B cell (primary cell): ENCODE data around the gene TKT. TPM values are rescaled to one million over a fixed set of nuclear protein-coding genes. Genes with fewer than 3 reads are reported as not detected.
A peak's percentile ranks its signal among the peaks of the same experiment; 100 is the strongest.

Experiments
- ATAC-seq: fragments of 200-7000 bp; cut with Tn5 transposase; one replicate; pipeline ENCODE4 v1.10.0; 2021; ENCODE audit warnings: low read depth, mild to moderate bottlenecking, moderate number of reproducible peaks, moderate library complexity
- CTCF ChIA-PET: fragments of 350-600 bp; sonication (Branson Sonifier 250); formaldehyde crosslinking; loops from one replicate; lab custom pipeline; 2021; ENCODE audit warnings: antibody characterized with exemption, inconsistent platforms; lab: Charles Lee
- POLR2A ChIA-PET: fragments of 350-600 bp; sonication (Branson Sonifier 250); formaldehyde crosslinking; loops from one replicate; lab custom pipeline; 2021; ENCODE audit warnings: antibody characterized with exemption; lab: Charles Lee
- DNase-seq: peaks from one replicate; pipeline ENCODE4 v3.0.0; 2013
- H2AFZ ChIP-seq: 2 replicates; pipeline ENCODE4 v1.6.1; 2012; ENCODE audit warnings: mild to moderate bottlenecking, low read depth, low read length; ENCODE audit not compliant: insufficient read depth, poor library complexity, severe bottlenecking
- H3K27ac ChIP-seq, 2 donors: 1 replicate in 1 of 2; 2 replicates in 1 of 2; pipeline ENCODE4 v1.5.1; 2012 to 2013; ENCODE audit warnings: low read length in 2 of 2, mild to moderate bottlenecking in 2 of 2, moderate library complexity in 1 of 2
- H3K27me3 ChIP-seq, 4 experiments: fragments of 200-600 bp in 1 of 4; sonication (generic) in 1 of 4; replicated peaks in 1 of 4; 1 replicate in 2 of 4; 2 replicates in 2 of 4; pipeline versions ENCODE4 v1.6.1 to v1.7.0; 2013 to 2016; ENCODE audit warnings: low read length in 3 of 4, mild to moderate bottlenecking in 2 of 4, mixed read lengths in 1 of 4, moderate library complexity in 1 of 4; ENCODE audit not compliant: insufficient read depth in 4 of 4, control insufficient read depth in 3 of 4; ENCODE audit errors: control extremely low read depth in 1 of 4
- H3K36me3 ChIP-seq, 2 experiments: replicated peaks in 1 of 2; 1 replicate in 1 of 2; 2 replicates in 1 of 2; pipeline versions ENCODE4 v1.6.1 to v1.7.1; 2013; ENCODE audit warnings: low read length in 1 of 2; ENCODE audit not compliant: insufficient read depth in 2 of 2, control insufficient read depth in 1 of 2; ENCODE audit errors: control extremely low read depth in 1 of 2, extremely low read depth in 1 of 2
- H3K4me1 ChIP-seq, 2 donors: fragments of 200-600 bp in 1 of 2; sonication (generic) in 1 of 2; 1 replicate in 1 of 2; 2 replicates in 1 of 2; pipeline versions ENCODE4 v1.5.1 to v1.6.1; 2013 to 2017; ENCODE audit warnings: low read length in 2 of 2; ENCODE audit not compliant: control insufficient read depth in 2 of 2, insufficient read depth in 2 of 2
- H3K4me2 ChIP-seq: replicated peaks from 2 replicates; pipeline ENCODE3; 2012; ENCODE audit warnings: mild to moderate bottlenecking, low read depth, low read length; ENCODE audit not compliant: poor library complexity, severe bottlenecking
- H3K4me3 ChIP-seq, 5 experiments: fragments of 200-600 bp in 1 of 5; sonication (generic) in 1 of 5; 1 replicate in 3 of 5; 2 replicates in 2 of 5; pipeline versions ENCODE4 v1.5.1 to v1.7.0; 2011 to 2016; ENCODE audit warnings: low read length in 4 of 5, mild to moderate bottlenecking in 4 of 5, low read depth in 2 of 5, control low read depth in 1 of 5, moderate library complexity in 1 of 5; ENCODE audit not compliant: insufficient read depth in 1 of 5; ENCODE audit errors: control extremely low read depth in 1 of 5, extremely low read depth in 1 of 5
- H3K79me2 ChIP-seq: fragments of 200-600 bp; sonication (generic); one replicate; pipeline ENCODE4 v1.6.0; 2016; ENCODE audit warnings: low read length; ENCODE audit not compliant: control insufficient read depth, insufficient read depth
- H3K9ac ChIP-seq: fragments of 200-600 bp; sonication (generic); 2 replicates; pipeline ENCODE4 v1.6.1; 2017; ENCODE audit warnings: mild to moderate bottlenecking, low read length, moderate library complexity
- H3K9me3 ChIP-seq, 3 donors: one replicate each; pipeline versions ENCODE4 v1.6.1 to v1.7.1; 2013; ENCODE audit warnings: low read length in 2 of 3; ENCODE audit not compliant: control insufficient read depth in 2 of 3, insufficient read depth in 1 of 3; ENCODE audit errors: control extremely low read depth in 1 of 3
- H4K20me1 ChIP-seq: 2 replicates; pipeline ENCODE4 v1.6.0; 2012; ENCODE audit warnings: mild to moderate bottlenecking, low read length; ENCODE audit not compliant: insufficient read depth, control insufficient read depth, poor library complexity, severe bottlenecking
- H3K27ac Mint-ChIP-seq: one replicate; pipeline ENCODE4 v1.8.0; 2021; ENCODE audit warnings: mixed read lengths
- H3K27me3 Mint-ChIP-seq: one replicate; pipeline ENCODE4 v1.8.0; 2021; ENCODE audit warnings: mixed read lengths
- H3K4me1 Mint-ChIP-seq: one replicate; pipeline ENCODE4 v1.8.0; 2021; ENCODE audit warnings: mixed read lengths
- H3K4me3 Mint-ChIP-seq: one replicate; pipeline ENCODE4 v1.8.0; 2021; ENCODE audit warnings: mixed read lengths
- H3K9me3 Mint-ChIP-seq: one replicate; pipeline ENCODE4 v1.8.0; 2022; ENCODE audit warnings: mixed read lengths; ENCODE audit not compliant: insufficient read depth
- CTCF ChIP-seq: fragments of 200-600 bp; IDR thresholded peaks from one replicate; pipeline ENCODE4 v1.8.0; 2022; ENCODE audit warnings: antibody characterized with exemption, mild to moderate bottlenecking
- EZH2 ChIP-seq: IDR thresholded peaks from 2 replicates; pipeline ENCODE4 v1.6.1; 2012; ENCODE audit warnings: borderline replicate concordance, low read depth, mild to moderate bottlenecking, moderate library complexity, low read length; ENCODE audit not compliant: insufficient read depth, poor library complexity, severe bottlenecking
- WGBS: methylation state at CpG from one replicate; pipeline ENCODE4 v1.1.5; 2013; ENCODE audit warnings: missing lambda C conversion rate; ENCODE audit not compliant: insufficient coverage; 5-methylcytosine and 5-hydroxymethylcytosine counted together
- intact Hi-C: fragments of 100-400 bp; cut with micrococcal nuclease; formaldehyde crosslinking; loops from one replicate; pipeline ENCODE4 v1.10.0; 2022
- polyA plus RNA-seq: library from polyadenylated mRNA; depleted of rRNA; stranded (reverse); fragments of >200 nt; gene quantifications from 2 replicates; pipeline ENCODE4 v1.2.3, GENCODE V29; 2012
- total RNA-seq, 2 donors: library from RNA; stranded (reverse); fragments of 120-200 nt in 1 of 2; gene quantifications; 1 replicate in 1 of 2; 2 replicates in 1 of 2; pipeline versions ENCODE4 v1.2.3 to v1.2.4, GENCODE V29; 2013 to 2022

Gene TKT
- total and polyA plus RNA-seq, 2 donors (not counting 1 experiment from before 2014, with no cell fraction given) = 69.5 to 81.0 TPM

DNA sequence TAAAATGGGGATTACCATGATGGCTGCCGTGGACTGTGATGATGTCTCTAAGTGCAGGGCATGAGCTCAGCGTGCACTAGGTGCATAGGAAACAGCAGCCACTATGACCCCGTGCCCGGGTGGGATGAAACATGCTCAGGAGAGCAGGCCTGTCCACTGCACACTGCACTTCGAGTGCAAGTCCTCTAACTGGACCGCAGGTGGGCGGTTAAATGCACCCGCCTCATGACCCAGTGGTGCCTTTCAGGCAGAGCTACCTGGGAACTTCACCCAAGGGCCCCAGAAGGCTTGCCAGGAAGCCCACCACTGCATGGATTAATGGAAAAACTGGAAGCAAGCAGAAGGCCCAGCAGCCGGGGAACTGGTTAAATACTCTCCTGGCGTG, 60.8 kb downstream of the TKT start:
- Histone ChIP-seq H3K9ac (no peak overlapping the region), H3K4me3 (no peak overlapping the region), H3K4me2 (no peak overlapping the region), H3K27ac (no peak overlapping the region), H3K9me3 (no peaks in the 10 kb centered on the region), H3K36me3 (peaks cover 4 to 32% of the 10 kb centered on the region in 2 experiments), H3K4me1 (peaks cover 28 to 64% of the 10 kb centered on the region in 2 donors), H4K20me1 (no peaks in the 10 kb centered on the region), H2AFZ (no peak overlapping the region), H3K27me3 (no peaks in the 10 kb centered on the region), H3K79me2 (no peaks in the 10 kb centered on the region)
- Mint-ChIP-seq H3K4me3 (no peak overlapping the region), H3K27me3 (no peaks in the 10 kb centered on the region), H3K27ac (no peak overlapping the region), H3K4me1 (peaks cover 42% of the 10 kb centered on the region), H3K9me3 (no peaks in the 10 kb centered on the region)
- CTCF ChIA-PET = interaction anchor here (0.6 to 9.5 kb wide), 16 partner anchors 11 to 121 kb away, joined by 3 to 318 read pairs (median 12); partner anchors contain the start of gene PRKCD
- intact Hi-C loops = no loop called here
- TF ChIP-seq CTCF = no peak
- ATAC-seq (no peak), DNase-seq (no peak)
- POLR2A ChIA-PET = interaction anchor here (2.3 kb wide), 1 partner anchor 61 kb away, joined by 12 read pairs; no protein-coding TSS in a partner anchor
- 93% methylated on average over 10 of the region's 10 CpGs for WGBS

- H3K9ac ChIP-seq = no peak overlapping the region
- POLR2A ChIA-PET = interaction anchor here (2.3 kb wide), 1 partner anchor 60 kb away, joined by 12 read pairs; no protein-coding TSS in a partner anchor
- H3K9me3 Mint-ChIP-seq = no peaks in the 10 kb centered on the region
These were observed 61.4 kb downstream of the TKT start for GRCh38 chr3:53194210-53195065.

More at GRCh38 chr3:53194210-53195065, 61.4 kb downstream of the TKT start:
- intact Hi-C loops = no loop called here
- no peaks in the 10 kb centered on the region for H3K79me2 ChIP-seq
- peaks cover 7 to 38% of the 10 kb centered on the region in 2 experiments for H3K36me3 ChIP-seq
- TF ChIP-seq CTCF (no peak), EZH2 (no peak)
- no peaks in the 10 kb centered on the region for H3K9me3 ChIP-seq
- ATAC-seq (no peak), DNase-seq (peak; percentile 21)
- H3K4me2 ChIP-seq = peak overlapping the region; percentile 8
- CTCF ChIA-PET = interaction anchor here (0.6 to 9.5 kb wide), 10 partner anchors 10 to 122 kb away, joined by 3 to 318 read pairs (median 22); partner anchors contain the start of gene PRKCD
- H3K4me3 ChIP-seq = no peak overlapping the region
- WGBS = 97% methylated on average over 7 of the region's 14 CpGs
- H4K20me1 ChIP-seq = no peaks in the 10 kb centered on the region
- Mint-ChIP-seq H3K27me3 (no peaks in the 10 kb centered on the region), H3K4me3 (no peak overlapping the region), H3K27ac (peak overlapping the region; percentile 76), H3K4me1 (peaks cover 45% of the 10 kb centered on the region)
- H3K27me3 ChIP-seq = no peaks in the 10 kb centered on the region
- no peak overlapping the region for H2AFZ ChIP-seq
- H3K4me1 ChIP-seq = peaks cover 29 to 70% of the 10 kb centered on the region in 2 donors
- peak overlapping the region in 1 of 2 donors; percentile 61 for H3K27ac ChIP-seq
